Activated CD4-positive, alpha-beta T cell treated with anti-CD3 and anti-CD28 coated beads, Interleukin-2, amount 50 U/mL, for 48 hours (primary cell): ENCODE results near the gene ATG7.
"Not testable (repeated sequence)": the region's sequence is repeated elsewhere in the genome, so short reads cannot be mapped to it uniquely, and the experiment has no call there.

Experiments
- DNase-seq, 2 experiments: peaks; one replicate each; pipeline ENCODE4 v3.0.0-alpha.2; 2020

The ATG7 gene

GRCh38 chr3:11575677-11576076, 303.5 kb downstream of the ATG7 start:
- no peak for DNase-seq

- no peak for DNase-seq
These were observed 304.3 kb downstream of the ATG7 start for GRCh38 chr3:11576453-11576852.

- DNase-seq: no peak
These were observed 306.0 kb downstream of the ATG7 start for GRCh38 chr3:11578169-11578568.

- DNase-seq: no peak
These were observed 308.4 kb downstream of the ATG7 start for GRCh38 chr3:11580645-11581044.

- DNase-seq: no peak
These were observed 309.3 kb downstream of the ATG7 start for GRCh38 chr3:11581237-11582190.

GRCh38 chr3:11582191-11582968, 310.2 kb downstream of the ATG7 start:
- no peak for DNase-seq

- DNase-seq: no peak
These were observed 311.0 kb downstream of the ATG7 start for GRCh38 chr3:11583235-11583634.

GRCh38 chr3:11583638-11584046, 311.4 kb downstream of the ATG7 start:
- no peak for DNase-seq

GRCh38 chr3:11584570-11584969, 312.4 kb downstream of the ATG7 start:
- DNase-seq: no peak

- no peak for DNase-seq
These were observed 315.6 kb downstream of the ATG7 start for GRCh38 chr3:11587766-11588165.

- DNase-seq: no peak
These were observed 316.1 kb downstream of the ATG7 start for GRCh38 chr3:11588338-11588737.

GRCh38 chr3:11588755-11589154, 316.6 kb downstream of the ATG7 start:
- DNase-seq: no peak

- DNase-seq: no peak
These were observed 317.5 kb downstream of the ATG7 start for GRCh38 chr3:11589706-11590105.

GRCh38 chr3:11591002-11591355, 318.8 kb downstream of the ATG7 start:
- DNase-seq: no peak

- DNase-seq: no peak
These were observed 319.4 kb downstream of the ATG7 start for GRCh38 chr3:11591391-11592282.

- no peak for DNase-seq
These were observed 320.5 kb downstream of the ATG7 start for GRCh38 chr3:11592445-11593298.

- DNase-seq: no peak
These were observed 321.3 kb downstream of the ATG7 start for GRCh38 chr3:11593318-11594034.

- DNase-seq: not testable (repeated sequence)
These were observed 322.8 kb downstream of the ATG7 start for GRCh38 chr3:11595024-11595423.

- no peak for DNase-seq
These were observed 324.2 kb downstream of the ATG7 start for GRCh38 chr3:11596387-11596786.

- DNase-seq: no peak
These were observed 328.5 kb downstream of the ATG7 start for GRCh38 chr3:11600501-11601282.
